Lung (tissue), 12 donors: Measurements from ENCODE around the gene GNAZ. TPM values are rescaled to one million over a fixed set of nuclear protein-coding genes. Genes with fewer than 3 reads are reported as not detected.

Experiments
- ATAC-seq: fragments of 200-7000 bp; cut with Tn5 transposase; one replicate; pipeline ENCODE4 v1.9.1; 2020; ENCODE audit warnings: moderate number of reproducible peaks; ENCODE audit not compliant: insufficient read depth, low FRiP score
- DNase-seq, 3 donors: peaks; one replicate each; pipeline ENCODE4 v3.0.0-alpha.2; 2013 to 2017
- H3K27ac ChIP-seq, 2 donors: one replicate each; pipeline ENCODE4 v1.5.1; 2013; ENCODE audit warnings: mild to moderate bottlenecking in 2 of 2, moderate library complexity in 2 of 2, control low read depth in 1 of 2, inconsistent platforms in 1 of 2, low read depth in 1 of 2, low read length in 1 of 2
- H3K27me3 ChIP-seq, 3 donors: one replicate each; pipeline ENCODE4 v1.5.1; 2013; ENCODE audit warnings: low read length in 2 of 3; ENCODE audit not compliant: control insufficient read depth in 3 of 3, insufficient read depth in 3 of 3
- H3K36me3 ChIP-seq, 4 donors: one replicate each; pipeline ENCODE4 v1.5.1; 2013; ENCODE audit warnings: low read length in 4 of 4, mild to moderate bottlenecking in 1 of 4, moderate library complexity in 1 of 4; ENCODE audit not compliant: control insufficient read depth in 4 of 4, insufficient read depth in 4 of 4
- H3K4me1 ChIP-seq, 5 donors: one replicate each; pipeline ENCODE4 v1.5.1; 2013; ENCODE audit warnings: low read length in 5 of 5, mild to moderate bottlenecking in 2 of 5, moderate library complexity in 1 of 5; ENCODE audit not compliant: control insufficient read depth in 5 of 5, insufficient read depth in 5 of 5
- H3K4me3 ChIP-seq: one replicate; pipeline ENCODE4 v1.5.1; 2013; ENCODE audit warnings: mild to moderate bottlenecking, control low read depth, moderate library complexity
- H3K9ac ChIP-seq, 2 donors: one replicate each; pipeline ENCODE4 v1.5.1; 2013; ENCODE audit warnings: low read length in 2 of 2, control low read depth in 1 of 2; ENCODE audit not compliant: insufficient read depth in 1 of 2
- H3K9me3 ChIP-seq, 4 donors: one replicate each; pipeline ENCODE4 v1.5.1; 2013; ENCODE audit warnings: low read length in 3 of 4, mild to moderate bottlenecking in 1 of 4, moderate library complexity in 1 of 4; ENCODE audit not compliant: control insufficient read depth in 4 of 4, insufficient read depth in 3 of 4
- WGBS, 2 donors: extraction: QIAGEN DNeasy Blood & Tissue Kit; methylation state at CpG; one replicate each; pipeline ENCODE4 v1.1.7; 2013; 5-methylcytosine and 5-hydroxymethylcytosine counted together
- polyA plus RNA-seq, 2 donors: library from polyadenylated mRNA; stranded (reverse); fragments of 200-250 nt; gene quantifications; one replicate each; pipeline ENCODE4 v1.2.1, GENCODE V29; 2013
- total RNA-seq, 2 donors: library from RNA; depleted of rRNA in 1 of 2; stranded (reverse); fragments of >200 nt in 1 of 2; gene quantifications; one replicate each; pipeline ENCODE4 v1.2.1, GENCODE V29; 2014 to 2021
- TF ChIP-seq, protein P1 (sequence below): IDR thresholded peaks from 2 replicates; pipeline ENCODE4 v1.5.1; 2012; ENCODE audit warnings: mild to moderate bottlenecking; ENCODE audit errors: control extremely low read depth, extremely low read depth
- donor health status: control.
- donor health status: control.
- donor health status: Bipolar disorder and iron deficiency.
- donor health status: healthy.
- donor health status: DM: yes; HTN: yes; CAD: no.

The GNAZ gene
- total and polyA plus RNA-seq, 4 donors: 0.77 to 5.0 (median 2.3) TPM

DNA sequence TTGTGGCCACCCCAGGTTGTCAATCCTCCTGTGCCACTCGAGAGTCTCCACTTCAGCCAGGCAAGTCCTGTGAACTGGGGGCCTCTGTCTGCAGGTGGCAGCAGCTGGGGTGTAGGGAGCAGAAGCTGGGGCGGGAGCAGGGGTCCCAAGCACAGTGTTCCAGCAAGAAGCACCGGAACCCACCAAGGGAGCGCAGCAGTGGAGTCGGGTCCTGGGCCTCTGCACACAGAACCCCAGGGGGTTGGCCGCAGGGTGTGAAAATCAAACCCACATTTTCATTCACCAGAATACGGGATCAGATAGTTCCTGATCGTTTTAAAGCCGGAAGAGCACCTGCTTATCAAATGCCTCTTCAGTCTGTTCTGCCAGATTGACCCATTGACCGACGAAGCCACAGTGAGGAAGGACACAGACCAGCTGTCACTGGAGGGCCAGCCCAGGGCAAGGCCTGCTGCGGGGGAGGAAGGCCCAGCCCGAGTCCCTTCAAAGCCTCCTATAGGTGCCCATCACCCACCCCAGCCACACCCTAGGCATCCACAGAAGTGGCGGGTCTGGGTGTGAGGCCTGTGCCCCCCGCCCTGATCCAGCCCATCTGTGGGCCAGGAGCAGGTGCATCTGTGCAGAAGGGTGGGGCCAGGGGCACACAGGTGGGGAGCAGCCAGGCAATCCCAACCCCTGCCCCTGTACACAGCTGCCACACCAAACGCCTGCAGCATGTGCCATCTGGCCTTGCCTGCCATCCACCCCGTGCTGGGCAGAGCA is 37.3 kb downstream of the GNAZ start:
- Histone ChIP-seq H3K27ac (no peak overlapping the region), H3K4me1 (peaks cover 0 to 8% (median 0%) of the 10 kb centered on the region in 5 donors), H3K9me3 (no peaks in the 10 kb centered on the region), H3K36me3 (no peaks in the 10 kb centered on the region), H3K4me3 (no peak overlapping the region), H3K9ac (no peak overlapping the region), H3K27me3 (no peaks in the 10 kb centered on the region)
- no peak for DNase-seq
- WGBS, 2 donors: 89 to 90% methylated on average over 17 of the region's 17 CpGs
- ATAC-seq: no peak
- TF ChIP-seq, protein P1, sequence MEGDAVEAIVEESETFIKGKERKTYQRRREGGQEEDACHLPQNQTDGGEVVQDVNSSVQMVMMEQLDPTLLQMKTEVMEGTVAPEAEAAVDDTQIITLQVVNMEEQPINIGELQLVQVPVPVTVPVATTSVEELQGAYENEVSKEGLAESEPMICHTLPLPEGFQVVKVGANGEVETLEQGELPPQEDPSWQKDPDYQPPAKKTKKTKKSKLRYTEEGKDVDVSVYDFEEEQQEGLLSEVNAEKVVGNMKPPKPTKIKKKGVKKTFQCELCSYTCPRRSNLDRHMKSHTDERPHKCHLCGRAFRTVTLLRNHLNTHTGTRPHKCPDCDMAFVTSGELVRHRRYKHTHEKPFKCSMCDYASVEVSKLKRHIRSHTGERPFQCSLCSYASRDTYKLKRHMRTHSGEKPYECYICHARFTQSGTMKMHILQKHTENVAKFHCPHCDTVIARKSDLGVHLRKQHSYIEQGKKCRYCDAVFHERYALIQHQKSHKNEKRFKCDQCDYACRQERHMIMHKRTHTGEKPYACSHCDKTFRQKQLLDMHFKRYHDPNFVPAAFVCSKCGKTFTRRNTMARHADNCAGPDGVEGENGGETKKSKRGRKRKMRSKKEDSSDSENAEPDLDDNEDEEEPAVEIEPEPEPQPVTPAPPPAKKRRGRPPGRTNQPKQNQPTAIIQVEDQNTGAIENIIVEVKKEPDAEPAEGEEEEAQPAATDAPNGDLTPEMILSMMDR: no peak

DNA sequence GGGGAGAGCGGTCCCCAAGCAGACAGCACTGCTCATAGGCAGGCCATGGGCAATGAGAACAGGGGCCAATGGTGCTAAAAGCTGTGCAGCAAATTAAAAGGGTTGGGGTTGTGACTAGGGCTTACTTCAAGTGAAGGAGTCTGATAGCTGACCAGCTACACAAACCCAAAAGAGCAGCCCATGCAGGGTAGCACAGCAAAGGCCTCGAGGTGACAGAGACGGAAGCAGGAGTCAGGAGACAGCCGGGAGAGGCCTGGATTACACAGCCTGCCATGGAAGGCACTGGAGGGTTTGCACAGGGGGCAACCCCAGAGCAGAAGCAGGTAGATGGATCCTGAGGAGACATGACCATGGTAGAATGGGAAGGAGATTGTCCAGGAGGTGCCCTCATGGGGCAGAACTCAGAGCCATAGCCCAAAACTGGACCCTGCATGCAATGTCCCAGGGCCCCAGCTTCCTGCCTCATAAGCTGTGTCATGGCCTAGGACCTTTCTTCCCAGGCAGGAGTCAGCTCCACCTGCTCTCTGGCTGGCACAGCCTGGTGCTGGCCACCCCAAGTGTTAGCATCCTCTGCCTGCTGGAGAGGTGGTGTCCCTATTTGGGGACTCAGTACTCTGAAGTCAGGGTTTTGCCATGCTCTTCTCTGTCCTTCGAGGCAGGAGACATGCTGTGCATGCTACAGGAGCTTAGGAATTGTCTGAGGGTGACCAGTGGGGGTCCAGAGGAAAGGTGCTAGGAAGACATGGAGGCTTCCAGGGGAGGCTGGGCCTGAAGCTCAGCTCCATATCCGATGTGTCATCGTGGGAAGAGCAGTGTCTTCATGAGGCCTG is 38.1 kb downstream of the GNAZ start:
- no peaks in the 10 kb centered on the region for H3K36me3 ChIP-seq
- ATAC-seq: no peak
- TF ChIP-seq, protein P1: no peak

DNA sequence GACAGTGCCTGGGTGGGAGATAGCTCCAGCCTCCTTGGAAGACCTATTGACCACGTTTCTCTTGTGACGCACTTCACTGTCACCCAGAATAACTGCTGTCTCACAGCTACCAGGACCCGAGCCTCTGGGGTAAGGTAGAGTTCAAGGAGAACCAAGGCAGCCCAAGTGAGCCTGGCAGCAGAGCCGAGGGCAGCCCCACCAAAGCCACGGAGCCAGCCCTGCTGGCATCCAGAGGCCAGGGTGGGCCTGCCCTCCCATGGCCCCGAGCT is 38.7 kb downstream of the GNAZ start:
- TF ChIP-seq, protein P1: no peak
- no peaks in the 10 kb centered on the region for H3K36me3 ChIP-seq
- no peaks in the 10 kb centered on the region for H3K9me3 ChIP-seq
- no peak for DNase-seq
- H3K27ac ChIP-seq: no peak overlapping the region
- peaks cover 0 to 14% (median 0%) of the 10 kb centered on the region in 5 donors for H3K4me1 ChIP-seq
- no peak overlapping the region for H3K4me3 ChIP-seq
- ATAC-seq: no peak
- WGBS, 2 donors: 87 to 90% methylated on average over 6 of the region's 6 CpGs
- no peak overlapping the region for H3K9ac ChIP-seq
- H3K27me3 ChIP-seq: no peaks in the 10 kb centered on the region

More for the DNA sequence above, 38.1 kb downstream of the GNAZ start:
- 85 to 95% methylated on average over 7 of the region's 7 CpGs for WGBS, 2 donors
- no peak for DNase-seq
- Histone ChIP-seq H3K4me1 (peaks cover 0 to 14% (median 0%) of the 10 kb centered on the region in 5 donors), H3K4me3 (no peak overlapping the region), H3K27me3 (no peaks in the 10 kb centered on the region), H3K9me3 (no peaks in the 10 kb centered on the region), H3K27ac (no peak overlapping the region), H3K9ac (no peak overlapping the region)
